Activated naive CD4-positive, alpha-beta T cell treated with anti-CD3 and anti-CD28 coated beads, Interleukin-2, amount 50 U/mL, for 24 hours (primary cell): ENCODE measurements around the gene RIOK2.
"Not testable (repeated sequence)": the region's sequence is repeated elsewhere in the genome, so short reads cannot be mapped to it uniquely, and the experiment has no call there.

Source experiments
- H3K27ac Mint-ChIP-seq: one replicate; pipeline ENCODE4 v1.8.0; 2021; ENCODE audit warnings: mild to moderate bottlenecking, mixed read lengths
- H3K27me3 Mint-ChIP-seq: one replicate; pipeline ENCODE4 v1.8.0; 2021; ENCODE audit warnings: mixed read lengths
- H3K36me3 Mint-ChIP-seq: one replicate; pipeline ENCODE4 v1.8.0; 2021; ENCODE audit warnings: mixed read lengths
- H3K4me1 Mint-ChIP-seq: one replicate; pipeline ENCODE4 v1.8.0; 2021; ENCODE audit warnings: mixed read lengths
- H3K4me3 Mint-ChIP-seq: one replicate; pipeline ENCODE4 v1.8.0; 2021; ENCODE audit warnings: mild to moderate bottlenecking, mixed read lengths
- H3K9me3 Mint-ChIP-seq: one replicate; pipeline ENCODE4 v1.8.0; 2021; ENCODE audit warnings: mixed read lengths

RIOK2 gene

GRCh38 chr5:97183100-97183929 lies at the start of gene RIOK2:
Gene RIOK2 (minus strand): TSS chr5:97183247. CDS start chr5:97183191, 56 bp downstream.
- H3K27ac Mint-ChIP-seq: peak within 1 kb of the TSS; percentile 100
- H3K27me3 Mint-ChIP-seq: no peaks in the 10 kb centered on the region
- H3K36me3 Mint-ChIP-seq: peaks cover 20% of the 10 kb centered on the region
- H3K9me3 Mint-ChIP-seq: peaks cover 3% of the 10 kb centered on the region
- H3K4me3 Mint-ChIP-seq: peak within 1 kb of the TSS; percentile 92
- peaks cover 46% of the 10 kb centered on the region for H3K4me1 Mint-ChIP-seq

- Mint-ChIP-seq H3K27ac (no peak overlapping the region), H3K4me1 (peaks cover 5% of the 10 kb centered on the region), H3K4me3 (no peak overlapping the region), H3K27me3 (peaks cover 3% of the 10 kb centered on the region), H3K9me3 (no peaks in the 10 kb centered on the region), H3K36me3 (no peaks in the 10 kb centered on the region)
Observed at GRCh38 chr5:97231025-97231636, 48.1 kb upstream of the RIOK2 start.

GRCh38 chr5:97229688-97230285 lies 46.7 kb upstream of the RIOK2 start:
- Mint-ChIP-seq H3K27me3 (peaks cover 3% of the 10 kb centered on the region), H3K36me3 (no peaks in the 10 kb centered on the region), H3K9me3 (no peaks in the 10 kb centered on the region), H3K27ac (no peak overlapping the region), H3K4me1 (peaks cover 5% of the 10 kb centered on the region), H3K4me3 (no peak overlapping the region)

GRCh38 chr5:97229196-97229595 lies 46.1 kb upstream of the RIOK2 start:
- peaks cover 3% of the 10 kb centered on the region for H3K27me3 Mint-ChIP-seq
- peaks cover 5% of the 10 kb centered on the region for H3K4me1 Mint-ChIP-seq
- H3K36me3 Mint-ChIP-seq: no peaks in the 10 kb centered on the region
- H3K9me3 Mint-ChIP-seq: no peaks in the 10 kb centered on the region
- no peak overlapping the region for H3K4me3 Mint-ChIP-seq
- H3K27ac Mint-ChIP-seq: no peak overlapping the region

GRCh38 chr5:97225222-97225621 lies 42.2 kb upstream of the RIOK2 start:
- Mint-ChIP-seq H3K27me3 (no peaks in the 10 kb centered on the region), H3K36me3 (no peaks in the 10 kb centered on the region), H3K4me1 (no peaks in the 10 kb centered on the region), H3K4me3 (no peak overlapping the region), H3K9me3 (no peaks in the 10 kb centered on the region), H3K27ac (no peak overlapping the region)

- no peaks in the 10 kb centered on the region for H3K4me1 Mint-ChIP-seq
- H3K9me3 Mint-ChIP-seq: no peaks in the 10 kb centered on the region
- H3K27me3 Mint-ChIP-seq: no peaks in the 10 kb centered on the region
- H3K4me3 Mint-ChIP-seq: no peak overlapping the region
- no peaks in the 10 kb centered on the region for H3K36me3 Mint-ChIP-seq
- H3K27ac Mint-ChIP-seq: no peak overlapping the region
Observed at GRCh38 chr5:97224112-97224750, 41.2 kb upstream of the RIOK2 start.

GRCh38 chr5:97223596-97223995 lies 40.5 kb upstream of the RIOK2 start:
- H3K27ac Mint-ChIP-seq: no peak overlapping the region
- H3K27me3 Mint-ChIP-seq: no peaks in the 10 kb centered on the region
- no peaks in the 10 kb centered on the region for H3K36me3 Mint-ChIP-seq
- no peaks in the 10 kb centered on the region for H3K4me1 Mint-ChIP-seq
- no peak overlapping the region for H3K4me3 Mint-ChIP-seq
- H3K9me3 Mint-ChIP-seq: no peaks in the 10 kb centered on the region

GRCh38 chr5:97209343-97209742 lies 26.3 kb upstream of the RIOK2 start:
- no peak overlapping the region for H3K4me3 Mint-ChIP-seq
- H3K9me3 Mint-ChIP-seq: peaks cover 4% of the 10 kb centered on the region
- H3K4me1 Mint-ChIP-seq: no peaks in the 10 kb centered on the region
- H3K36me3 Mint-ChIP-seq: peaks cover 8% of the 10 kb centered on the region
- peaks cover 5% of the 10 kb centered on the region for H3K27me3 Mint-ChIP-seq
- no peak overlapping the region for H3K27ac Mint-ChIP-seq

- H3K4me1 Mint-ChIP-seq: no peaks in the 10 kb centered on the region
- H3K36me3 Mint-ChIP-seq: peaks cover 4% of the 10 kb centered on the region
- peaks cover 4% of the 10 kb centered on the region for H3K9me3 Mint-ChIP-seq
- peaks cover 5% of the 10 kb centered on the region for H3K27me3 Mint-ChIP-seq
- H3K27ac Mint-ChIP-seq: no peak overlapping the region
- no peak overlapping the region for H3K4me3 Mint-ChIP-seq
Observed at GRCh38 chr5:97208714-97209113, 25.7 kb upstream of the RIOK2 start.

- Mint-ChIP-seq H3K4me1 (no peaks in the 10 kb centered on the region), H3K36me3 (peaks cover 2% of the 10 kb centered on the region), H3K27ac (no peak overlapping the region), H3K9me3 (peaks cover 4% of the 10 kb centered on the region), H3K4me3 (no peak overlapping the region), H3K27me3 (peaks cover 5% of the 10 kb centered on the region)
Observed at GRCh38 chr5:97208184-97208713, 25.2 kb upstream of the RIOK2 start.

GRCh38 chr5:97194366-97194765 lies 11.3 kb upstream of the RIOK2 start:
- H3K9me3 Mint-ChIP-seq: no peaks in the 10 kb centered on the region
- H3K27me3 Mint-ChIP-seq: peaks cover 4% of the 10 kb centered on the region
- H3K36me3 Mint-ChIP-seq: peaks cover 13% of the 10 kb centered on the region
- H3K27ac Mint-ChIP-seq: no peak overlapping the region
- peaks cover 10% of the 10 kb centered on the region for H3K4me1 Mint-ChIP-seq
- H3K4me3 Mint-ChIP-seq: no peak overlapping the region

GRCh38 chr5:97193355-97193688 lies 10.3 kb upstream of the RIOK2 start:
- H3K27me3 Mint-ChIP-seq: peaks cover 4% of the 10 kb centered on the region
- H3K36me3 Mint-ChIP-seq: peaks cover 13% of the 10 kb centered on the region
- H3K4me1 Mint-ChIP-seq: peaks cover 10% of the 10 kb centered on the region
- H3K9me3 Mint-ChIP-seq: no peaks in the 10 kb centered on the region
- no peak overlapping the region for H3K4me3 Mint-ChIP-seq
- H3K27ac Mint-ChIP-seq: no peak overlapping the region

- Mint-ChIP-seq H3K36me3 (peaks cover 13% of the 10 kb centered on the region), H3K4me3 (no peak overlapping the region), H3K9me3 (no peaks in the 10 kb centered on the region), H3K4me1 (peaks cover 10% of the 10 kb centered on the region), H3K27me3 (peaks cover 4% of the 10 kb centered on the region), H3K27ac (no peak overlapping the region)
Observed at GRCh38 chr5:97192580-97193354, 9.7 kb upstream of the RIOK2 start.

GRCh38 chr5:97191893-97192292 lies 8.8 kb upstream of the RIOK2 start:
- peaks cover 10% of the 10 kb centered on the region for H3K4me1 Mint-ChIP-seq
- no peaks in the 10 kb centered on the region for H3K9me3 Mint-ChIP-seq
- H3K27me3 Mint-ChIP-seq: peaks cover 4% of the 10 kb centered on the region
- no peak overlapping the region for H3K4me3 Mint-ChIP-seq
- H3K27ac Mint-ChIP-seq: no peak overlapping the region
- H3K36me3 Mint-ChIP-seq: peaks cover 13% of the 10 kb centered on the region

GRCh38 chr5:97189523-97189922 lies 6.5 kb upstream of the RIOK2 start:
- H3K9me3 Mint-ChIP-seq, H3K27me3 Mint-ChIP-seq, H3K4me3 Mint-ChIP-seq, H3K27ac Mint-ChIP-seq: not testable (repeated sequence)
- Mint-ChIP-seq H3K36me3 (peaks cover 11% of the 10 kb centered on the region), H3K4me1 (peaks cover 13% of the 10 kb centered on the region)
